ENCODE results near the gene SUCLG2. TPM values are rescaled to one million over a fixed set of nuclear protein-coding genes. Genes with fewer than 3 reads are reported as not detected.
"Not testable (repeated sequence)": the region's sequence is repeated elsewhere in the genome, so short reads cannot be mapped to it uniquely, and the experiment has no call there.

Gene SUCLG2
- total RNA-seq, 1 experiment from 2014 or later, result 41.4 TPM

DNA sequence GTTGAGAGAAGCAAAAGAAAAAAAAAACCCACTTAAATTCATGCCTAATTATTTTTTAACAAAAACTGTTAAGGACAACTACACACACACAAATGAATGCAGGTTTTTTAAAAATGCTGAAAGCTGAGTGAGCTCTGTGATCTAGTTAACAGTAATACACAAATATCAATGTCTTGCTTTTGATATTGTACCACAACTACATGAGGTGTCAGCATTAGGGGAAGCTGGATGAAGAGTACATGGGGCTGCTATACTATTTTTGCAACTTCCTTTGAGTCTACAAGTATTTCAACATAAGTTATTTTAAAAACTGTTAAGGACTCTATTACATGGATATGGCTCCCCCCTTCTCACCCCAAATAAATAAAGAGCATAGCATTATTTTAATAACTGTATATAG is 44.7 kb downstream of the SUCLG2 start:
- Histone ChIP-seq H3K4me3 (ENCODE audit: insufficient read depth, low read depth, low read length) (no peak overlapping the region), H3K36me3 (replicated peaks; ENCODE audit: control insufficient read depth, insufficient read depth, low read length) (no peaks in the 10 kb centered on the region; the same call in 1 of the 2 replicates), H3K27me3 (ENCODE audit: control insufficient read depth, insufficient read depth, low read length) (no peaks in the 10 kb centered on the region)
- no peak for DNase-seq

GRCh38 chr3:67608034-67608433 is 46.4 kb downstream of the SUCLG2 start:
- no peaks in the 10 kb centered on the region; the same call in 1 of the 2 replicates for H3K36me3 ChIP-seq (replicated peaks; ENCODE audit: control insufficient read depth, insufficient read depth, low read length)
- no peaks in the 10 kb centered on the region for H3K27me3 ChIP-seq (ENCODE audit: control insufficient read depth, insufficient read depth, low read length)
- no peak for DNase-seq
- no peak overlapping the region for H3K4me3 ChIP-seq (ENCODE audit: insufficient read depth, low read depth, low read length)

GRCh38 chr3:67605377-67605776 is 49.0 kb downstream of the SUCLG2 start:
- DNase-seq, result no peak
- no peaks in the 10 kb centered on the region for H3K27me3 ChIP-seq (ENCODE audit: control insufficient read depth, insufficient read depth, low read length)
- H3K4me3 ChIP-seq (ENCODE audit: insufficient read depth, low read depth, low read length), result no peak overlapping the region
- H3K36me3 ChIP-seq (replicated peaks; ENCODE audit: control insufficient read depth, insufficient read depth, low read length), result no peaks in the 10 kb centered on the region; the same call in 1 of the 2 replicates

DNA sequence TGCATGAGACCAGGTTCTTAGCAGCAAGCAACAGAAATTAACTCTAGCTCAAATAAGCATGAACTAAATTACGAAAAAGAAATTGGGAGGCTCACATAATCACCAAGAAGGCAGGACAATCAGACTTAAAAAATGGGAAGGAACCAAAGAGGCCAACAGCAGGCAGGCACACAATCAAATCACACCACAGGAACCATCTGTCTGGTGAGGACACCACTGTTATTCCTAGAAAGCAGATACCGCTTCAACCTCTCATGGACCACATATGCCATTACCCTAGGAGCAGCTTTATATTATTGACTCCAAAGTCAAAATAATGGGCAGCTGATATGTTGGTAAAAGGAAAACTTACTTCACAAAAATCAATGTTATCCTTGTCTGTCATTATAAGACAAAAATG is 51.6 kb downstream of the SUCLG2 start:
- no peaks in the 10 kb centered on the region for H3K36me3 ChIP-seq (replicated peaks; ENCODE audit: control insufficient read depth, insufficient read depth, low read length)
- no peak overlapping the region for H3K4me3 ChIP-seq (ENCODE audit: insufficient read depth, low read depth, low read length)
- DNase-seq, result no peak
- H3K27me3 ChIP-seq (ENCODE audit: control insufficient read depth, insufficient read depth, low read length), result no peaks in the 10 kb centered on the region

- no peak overlapping the region for H3K4me3 ChIP-seq (ENCODE audit: insufficient read depth, low read depth, low read length)
- no peaks in the 10 kb centered on the region; the same call in 1 of the 2 replicates for H3K36me3 ChIP-seq (replicated peaks; ENCODE audit: control insufficient read depth, insufficient read depth, low read length)
- H3K27me3 ChIP-seq (ENCODE audit: control insufficient read depth, insufficient read depth, low read length), result no peaks in the 10 kb centered on the region
- DNase-seq, result no peak
Measured at GRCh38 chr3:67601919-67602608, 52.3 kb downstream of the SUCLG2 start.

- Histone ChIP-seq H3K36me3 (replicated peaks; ENCODE audit: control insufficient read depth, insufficient read depth, low read length) (no peaks in the 10 kb centered on the region; the same call in 1 of the 2 replicates), H3K27me3 (ENCODE audit: control insufficient read depth, insufficient read depth, low read length) (no peaks in the 10 kb centered on the region), H3K4me3 (ENCODE audit: insufficient read depth, low read depth, low read length) (no peak overlapping the region)
- DNase-seq, result no peak
Measured at GRCh38 chr3:67601385-67601784, 53.0 kb downstream of the SUCLG2 start.

GRCh38 chr3:67599821-67600220 is 54.6 kb downstream of the SUCLG2 start:
- H3K4me3 ChIP-seq (ENCODE audit: insufficient read depth, low read depth, low read length), result no peak overlapping the region
- DNase-seq, result no peak
- no peaks in the 10 kb centered on the region for H3K27me3 ChIP-seq (ENCODE audit: control insufficient read depth, insufficient read depth, low read length)
- H3K36me3 ChIP-seq (replicated peaks; ENCODE audit: control insufficient read depth, insufficient read depth, low read length), result no peaks in the 10 kb centered on the region; the same call in 1 of the 2 replicates

DNA sequence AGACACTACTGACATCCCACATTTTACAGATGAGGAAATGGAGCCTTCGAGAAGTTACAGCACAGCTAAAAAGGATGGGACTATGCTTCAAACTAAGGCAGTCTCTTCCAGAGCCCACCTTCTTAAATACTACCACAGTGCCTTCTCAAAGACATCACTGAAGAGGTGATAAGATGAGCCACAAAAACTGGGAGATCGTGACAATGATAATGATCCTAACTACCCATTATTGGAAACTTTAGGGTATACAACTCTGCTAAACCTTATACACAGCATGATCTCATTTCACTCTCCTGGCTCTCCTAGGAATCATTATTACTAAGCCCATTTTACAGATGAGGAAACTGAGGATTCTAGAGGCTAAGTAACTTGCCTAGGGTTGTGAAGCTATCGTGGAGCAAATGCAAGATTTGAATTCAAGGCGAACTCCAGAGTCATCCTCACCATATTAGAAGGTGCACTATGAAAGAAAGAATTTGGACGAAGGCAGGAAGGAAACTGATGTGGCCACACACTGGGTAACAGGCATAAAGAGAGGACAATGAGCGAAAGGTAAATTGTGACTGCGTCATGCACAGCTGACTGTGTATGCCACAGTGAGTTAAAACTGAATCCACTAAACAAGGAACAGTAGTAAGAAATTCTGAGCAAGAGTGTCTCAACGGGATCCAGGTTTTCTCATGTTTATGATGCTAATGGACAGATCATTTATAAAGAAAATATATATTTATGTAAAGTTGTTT is 55.4 kb downstream of the SUCLG2 start:
- H3K36me3 ChIP-seq (replicated peaks; ENCODE audit: control insufficient read depth, insufficient read depth, low read length), result no peaks in the 10 kb centered on the region; the same call in 1 of the 2 replicates
- no peak overlapping the region for H3K4me3 ChIP-seq (ENCODE audit: insufficient read depth, low read depth, low read length)
- H3K27me3 ChIP-seq (ENCODE audit: control insufficient read depth, insufficient read depth, low read length), result no peaks in the 10 kb centered on the region
- no peak for DNase-seq

GRCh38 chr3:67595424-67595823 is 59.0 kb downstream of the SUCLG2 start:
- H3K36me3 ChIP-seq (replicated peaks; ENCODE audit: control insufficient read depth, insufficient read depth, low read length), result no peaks in the 10 kb centered on the region; the same call in 1 of the 2 replicates
- H3K27me3 ChIP-seq (ENCODE audit: control insufficient read depth, insufficient read depth, low read length), result no peaks in the 10 kb centered on the region
- DNase-seq, result no peak
- no peak overlapping the region for H3K4me3 ChIP-seq (ENCODE audit: insufficient read depth, low read depth, low read length)

- DNase-seq, result peak; percentile 22
- Histone ChIP-seq H3K27me3 (ENCODE audit: control insufficient read depth, insufficient read depth, low read length) (no peaks in the 10 kb centered on the region), H3K4me3 (ENCODE audit: insufficient read depth, low read depth, low read length) (no peak overlapping the region), H3K36me3 (replicated peaks; ENCODE audit: control insufficient read depth, insufficient read depth, low read length) (no peaks in the 10 kb centered on the region; the same call in 1 of the 2 replicates)
Measured at GRCh38 chr3:67593761-67594234, 60.6 kb downstream of the SUCLG2 start.

GRCh38 chr3:67592057-67592456 is 62.4 kb downstream of the SUCLG2 start:
- DNase-seq, result no peak
- H3K27me3 ChIP-seq (ENCODE audit: control insufficient read depth, insufficient read depth, low read length), result no peaks in the 10 kb centered on the region
- H3K36me3 ChIP-seq (replicated peaks; ENCODE audit: control insufficient read depth, insufficient read depth, low read length), result no peaks in the 10 kb centered on the region
- H3K4me3 ChIP-seq (ENCODE audit: insufficient read depth, low read depth, low read length), result no peak overlapping the region

GRCh38 chr3:67587811-67588210 is 66.6 kb downstream of the SUCLG2 start:
- Histone ChIP-seq H3K27me3 (ENCODE audit: control insufficient read depth, insufficient read depth, low read length) (no peaks in the 10 kb centered on the region), H3K36me3 (replicated peaks; ENCODE audit: control insufficient read depth, insufficient read depth, low read length) (no peaks in the 10 kb centered on the region), H3K4me3 (ENCODE audit: insufficient read depth, low read depth, low read length) (no peak overlapping the region)
- DNase-seq, result no peak

DNA sequence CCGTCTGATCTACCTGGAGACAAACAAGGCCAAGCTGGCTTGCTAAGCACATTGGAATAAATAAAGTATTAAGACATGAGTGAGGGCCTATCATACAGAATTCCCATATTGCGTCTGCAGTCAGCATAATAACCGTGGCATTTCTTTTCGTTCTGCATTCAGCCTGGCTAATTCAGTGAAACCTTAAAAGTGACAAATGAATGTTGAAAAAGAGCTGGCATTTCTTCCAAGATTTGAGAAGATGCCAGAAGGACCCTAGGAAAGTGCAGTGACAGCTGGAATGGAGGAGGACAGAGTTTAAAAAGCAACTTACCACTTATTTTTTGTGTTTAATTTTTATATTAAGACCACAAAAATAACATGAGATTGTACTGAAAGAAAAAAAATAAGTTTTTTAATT is 67.1 kb downstream of the SUCLG2 start:
- no peaks in the 10 kb centered on the region for H3K36me3 ChIP-seq (replicated peaks; ENCODE audit: control insufficient read depth, insufficient read depth, low read length)
- H3K27me3 ChIP-seq (ENCODE audit: control insufficient read depth, insufficient read depth, low read length), result no peaks in the 10 kb centered on the region
- H3K4me3 ChIP-seq (ENCODE audit: insufficient read depth, low read depth, low read length), result no peak overlapping the region
- DNase-seq, result no peak

- H3K27me3 ChIP-seq (ENCODE audit: control insufficient read depth, insufficient read depth, low read length); H3K36me3 ChIP-seq (replicated peaks; ENCODE audit: control insufficient read depth, insufficient read depth, low read length); H3K4me3 ChIP-seq (ENCODE audit: insufficient read depth, low read depth, low read length); DNase-seq: not testable (repeated sequence)
Measured at GRCh38 chr3:67584608-67585007, 69.8 kb downstream of the SUCLG2 start.

DNA sequence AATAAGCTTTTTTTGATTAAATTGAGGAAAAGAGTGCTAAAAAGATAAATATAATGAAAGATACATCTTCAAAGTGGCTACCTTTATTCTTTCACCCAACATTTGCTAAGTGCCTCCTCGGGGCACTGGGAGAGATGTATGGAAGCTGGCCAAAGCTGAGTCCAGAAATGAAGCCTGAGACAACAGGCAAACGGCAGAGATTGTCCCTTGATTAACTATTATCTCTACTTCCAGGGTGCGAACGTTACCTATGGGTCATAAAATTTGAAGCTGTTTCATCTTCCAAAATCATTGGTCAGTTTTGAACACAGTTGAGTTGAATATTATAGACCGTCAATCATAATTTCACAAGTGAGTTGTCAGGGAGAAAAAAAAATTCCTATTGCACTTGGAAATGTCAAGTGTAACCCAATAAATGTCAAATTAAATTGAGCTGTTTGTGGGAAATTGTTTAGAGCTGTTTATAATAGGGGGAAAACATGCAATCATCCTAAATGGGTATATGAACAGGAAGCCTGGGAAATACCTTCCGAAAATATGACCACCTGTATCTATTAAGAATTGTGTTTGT is 73.9 kb downstream of the SUCLG2 start:
- Histone ChIP-seq H3K27me3 (ENCODE audit: control insufficient read depth, insufficient read depth, low read length) (no peaks in the 10 kb centered on the region), H3K36me3 (replicated peaks; ENCODE audit: control insufficient read depth, insufficient read depth, low read length) (no peaks in the 10 kb centered on the region), H3K4me3 (ENCODE audit: insufficient read depth, low read depth, low read length) (no peak overlapping the region)
- DNase-seq, result no peak
